Measurements from ENCODE around the gene PTDSS2. TPM values are rescaled to one million over a fixed set of nuclear protein-coding genes. Genes with fewer than 3 reads are reported as not detected.
"Not testable (repeated sequence)": the region's sequence is repeated elsewhere in the genome, so short reads cannot be mapped to it uniquely, and the experiment has no call there.

Gene PTDSS2
- total RNA-seq, 1 experiment from 2014 or later: 29.7 TPM

DNA sequence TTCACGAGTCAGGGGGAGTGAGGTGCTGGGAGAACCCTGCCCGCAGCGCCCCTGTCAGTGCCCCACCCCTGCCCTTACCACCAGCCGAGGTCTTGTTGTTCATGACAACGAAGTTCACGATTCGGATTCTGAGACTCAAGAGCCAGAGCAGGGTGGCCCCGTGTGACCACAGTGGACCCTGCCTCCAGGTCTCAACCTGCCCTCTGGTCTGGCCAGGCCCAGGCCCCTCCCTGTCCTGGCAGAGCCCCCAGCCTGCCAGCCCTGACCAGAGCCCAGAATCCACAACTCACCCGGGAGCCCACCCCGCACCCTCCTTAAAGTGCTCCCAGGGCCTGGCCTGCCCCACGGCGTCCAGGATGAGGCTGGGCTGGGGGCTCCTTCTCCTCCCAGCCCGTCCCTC is 18.2 kb upstream of the PTDSS2 start:
- no peak for DNase-seq (ENCODE audit: low spot score)

DNA sequence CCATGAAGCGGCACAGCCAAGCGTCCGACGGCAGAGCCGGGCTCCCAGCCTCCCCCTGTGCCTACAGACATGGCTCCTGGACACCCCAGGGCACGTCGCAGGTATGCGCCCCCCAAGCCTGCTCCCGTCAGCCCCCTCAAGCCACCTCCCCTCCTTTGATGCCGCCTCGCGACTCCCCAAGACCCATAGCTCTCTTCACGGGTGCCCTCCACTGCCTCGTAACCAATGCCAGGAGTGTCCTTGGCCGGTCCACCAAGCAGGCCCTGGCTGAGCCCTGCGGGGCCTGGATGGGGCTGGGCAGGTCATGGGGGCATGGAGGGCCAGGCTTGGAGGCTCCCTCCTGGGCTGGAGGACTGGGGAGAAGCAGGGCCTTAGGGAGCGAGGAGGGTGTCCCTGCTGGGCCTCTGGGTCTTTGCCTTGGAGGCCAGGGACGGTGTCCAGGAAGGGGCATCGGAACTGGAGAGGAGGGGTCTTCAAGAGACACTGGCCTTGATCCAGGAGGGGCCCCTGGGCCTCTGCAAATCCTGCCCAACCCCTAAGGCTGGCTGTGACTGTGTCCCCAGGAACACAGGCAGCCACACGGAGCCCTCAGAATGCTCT is 17.5 kb upstream of the PTDSS2 start:
- DNase-seq (ENCODE audit: low spot score): no peak

DNA sequence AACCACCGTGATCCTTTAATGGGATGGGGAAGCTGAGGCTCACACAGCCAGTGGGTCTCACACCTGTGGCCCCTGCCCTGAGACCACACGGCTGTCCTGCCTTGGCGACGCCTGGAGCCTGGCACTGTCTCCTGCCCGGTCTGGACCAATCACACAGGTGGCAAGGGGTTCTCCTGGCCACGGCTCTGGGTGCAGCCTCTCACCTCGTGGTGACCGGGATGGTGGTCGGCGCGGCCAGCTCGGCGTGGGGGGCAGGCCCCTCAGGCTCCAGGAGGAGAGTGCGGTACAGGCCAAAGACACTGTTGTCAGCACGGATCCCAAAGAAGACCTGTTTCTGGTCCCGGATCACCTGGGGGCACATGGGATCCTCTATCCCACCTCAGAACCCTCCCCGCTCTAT is 17.0 kb upstream of the PTDSS2 start:
- DNase-seq (ENCODE audit: low spot score): no peak

DNA sequence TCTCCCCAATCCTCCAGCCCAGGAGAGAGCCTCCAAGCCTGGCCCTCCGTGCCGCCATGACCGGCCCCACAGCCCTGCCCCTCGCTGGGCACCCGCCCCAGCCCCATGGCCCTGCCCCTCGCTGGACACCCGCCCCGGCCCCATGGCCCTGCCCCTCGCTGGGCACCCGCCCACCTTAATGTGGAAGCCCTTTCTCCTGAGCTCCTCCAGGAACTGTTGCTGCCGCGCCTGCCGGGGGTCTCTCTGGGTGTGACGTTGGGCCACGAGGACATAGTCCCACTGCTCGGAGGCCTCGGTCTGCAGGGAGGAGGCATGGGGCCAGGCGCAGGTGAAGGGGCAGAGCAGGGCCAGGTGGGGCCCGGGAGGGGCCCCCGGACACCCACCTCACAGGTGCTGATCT is 16.4 kb upstream of the PTDSS2 start:
- DNase-seq (ENCODE audit: low spot score): no peak

DNA sequence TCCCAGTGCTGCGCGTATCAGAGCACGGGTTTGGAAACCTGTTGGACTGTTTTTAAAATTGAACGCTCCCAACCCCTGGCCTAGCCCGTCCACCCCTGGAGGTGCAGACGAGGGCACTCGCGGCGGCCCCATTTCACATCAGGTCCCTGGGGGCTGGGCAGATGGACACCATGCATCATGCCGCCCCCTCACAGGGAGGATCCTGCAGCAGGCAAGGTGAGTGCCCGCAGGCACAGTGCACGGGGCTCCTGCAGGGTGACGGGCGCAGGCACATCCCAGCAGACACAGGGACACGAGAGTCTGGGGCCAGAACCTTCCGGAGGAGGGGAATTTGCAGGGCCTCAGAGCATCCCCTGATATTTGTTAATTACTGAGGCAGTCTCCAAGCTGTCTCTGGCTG is 15.6 kb upstream of the PTDSS2 start:
- no peak for DNase-seq (ENCODE audit: low spot score)

DNA sequence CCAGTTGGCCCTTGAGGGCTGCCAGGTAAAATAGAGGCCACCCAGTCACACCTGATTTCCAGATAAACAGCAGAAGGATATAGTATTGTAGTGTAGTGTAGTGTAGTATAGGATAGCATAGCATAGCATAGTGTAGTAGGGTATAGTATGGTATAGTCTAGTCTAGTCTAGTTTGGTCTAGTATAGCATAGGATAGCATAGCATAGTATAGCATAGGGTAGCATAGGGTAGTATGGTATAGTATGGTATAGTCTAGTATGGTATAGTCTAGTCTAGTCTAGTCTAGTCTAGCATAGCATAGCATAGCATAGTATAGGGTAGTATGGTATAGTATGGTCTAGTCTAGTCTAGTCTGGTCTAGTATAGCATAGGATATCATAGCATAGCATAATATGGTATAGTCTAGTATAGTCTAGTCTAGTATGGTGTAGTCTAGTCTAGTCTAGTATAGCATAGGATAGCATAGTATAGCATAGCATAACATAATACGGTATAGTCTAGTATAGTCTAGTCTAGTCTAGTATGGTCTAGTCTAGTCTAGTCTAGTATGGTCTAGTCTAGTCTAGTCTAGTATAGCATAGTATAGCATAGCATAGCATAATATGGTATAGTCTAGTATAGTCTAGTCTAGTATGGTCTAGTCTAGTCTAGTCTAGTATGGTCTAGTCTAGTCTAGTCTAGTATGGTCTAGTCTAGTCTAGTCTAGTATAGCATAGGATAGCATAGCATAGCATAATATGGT is 14.9 kb upstream of the PTDSS2 start:
- DNase-seq (ENCODE audit: low spot score): not testable (repeated sequence)

DNA sequence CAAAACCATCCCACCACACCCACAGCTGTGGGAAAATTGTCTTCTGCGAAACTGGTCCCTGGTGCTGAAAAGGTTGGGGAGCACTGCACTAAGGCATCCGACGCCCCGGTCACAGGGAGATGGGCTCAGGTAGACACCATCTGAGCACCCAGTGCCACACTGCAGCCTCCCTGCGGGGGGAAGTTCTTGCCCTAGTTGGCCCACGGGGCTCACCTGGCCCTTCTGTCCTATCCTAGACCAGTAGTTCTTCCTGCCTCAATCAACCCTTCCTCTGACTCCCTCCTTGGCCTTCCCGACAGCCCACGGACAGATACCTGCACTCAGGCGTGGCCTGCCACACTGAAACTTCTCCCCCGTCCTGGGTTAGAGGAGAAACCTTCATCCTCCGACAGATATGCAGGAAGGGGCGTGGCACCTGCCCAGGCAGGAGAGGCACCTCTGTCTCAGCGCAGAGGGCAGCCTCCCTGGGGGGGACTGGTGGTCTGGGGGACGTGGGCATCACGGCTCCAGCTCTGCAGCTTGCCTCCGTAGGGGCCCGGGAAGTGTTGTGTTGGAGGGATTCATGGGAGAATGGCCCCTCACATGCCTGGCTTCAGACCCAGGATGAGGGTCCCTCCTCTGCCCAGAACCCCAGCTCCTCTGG is 12.7 kb upstream of the PTDSS2 start:
- DNase-seq (ENCODE audit: low spot score): no peak

DNA sequence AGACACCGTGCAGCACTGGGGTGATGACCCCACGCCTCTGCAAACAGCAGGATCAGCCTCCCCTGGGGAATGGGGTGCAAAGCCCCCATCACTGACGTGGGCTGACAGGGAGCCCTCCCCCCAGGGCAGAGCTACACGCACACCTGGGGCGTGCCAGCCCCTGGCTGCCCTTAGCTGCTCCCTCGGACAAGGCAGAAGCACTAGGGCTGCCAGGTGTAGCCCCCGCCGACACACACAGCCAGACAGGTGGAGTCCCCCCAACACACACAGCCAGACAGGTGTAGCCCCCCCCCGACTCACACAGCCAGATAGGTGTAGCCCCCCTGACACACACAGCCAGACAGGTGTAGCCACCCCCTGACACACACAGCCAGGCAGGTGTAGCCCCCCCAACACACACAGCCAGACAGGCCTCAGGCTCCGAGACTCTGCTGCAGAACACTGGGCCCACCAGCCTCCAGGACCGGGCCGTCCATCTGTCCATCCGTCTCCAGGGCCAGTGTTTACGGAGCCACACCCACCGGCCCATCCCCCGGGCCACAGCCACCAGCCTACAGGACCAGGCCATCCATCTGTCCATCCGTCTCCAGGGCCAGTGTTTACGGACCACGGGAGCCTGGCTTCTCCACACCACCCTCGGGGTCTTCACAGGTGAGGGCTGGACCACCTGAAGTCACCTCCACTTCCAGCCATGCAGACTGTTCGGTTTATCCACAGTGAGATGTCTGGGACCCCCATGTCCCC is 11.8 kb upstream of the PTDSS2 start:
- DNase-seq (ENCODE audit: low spot score): no peak

DNA sequence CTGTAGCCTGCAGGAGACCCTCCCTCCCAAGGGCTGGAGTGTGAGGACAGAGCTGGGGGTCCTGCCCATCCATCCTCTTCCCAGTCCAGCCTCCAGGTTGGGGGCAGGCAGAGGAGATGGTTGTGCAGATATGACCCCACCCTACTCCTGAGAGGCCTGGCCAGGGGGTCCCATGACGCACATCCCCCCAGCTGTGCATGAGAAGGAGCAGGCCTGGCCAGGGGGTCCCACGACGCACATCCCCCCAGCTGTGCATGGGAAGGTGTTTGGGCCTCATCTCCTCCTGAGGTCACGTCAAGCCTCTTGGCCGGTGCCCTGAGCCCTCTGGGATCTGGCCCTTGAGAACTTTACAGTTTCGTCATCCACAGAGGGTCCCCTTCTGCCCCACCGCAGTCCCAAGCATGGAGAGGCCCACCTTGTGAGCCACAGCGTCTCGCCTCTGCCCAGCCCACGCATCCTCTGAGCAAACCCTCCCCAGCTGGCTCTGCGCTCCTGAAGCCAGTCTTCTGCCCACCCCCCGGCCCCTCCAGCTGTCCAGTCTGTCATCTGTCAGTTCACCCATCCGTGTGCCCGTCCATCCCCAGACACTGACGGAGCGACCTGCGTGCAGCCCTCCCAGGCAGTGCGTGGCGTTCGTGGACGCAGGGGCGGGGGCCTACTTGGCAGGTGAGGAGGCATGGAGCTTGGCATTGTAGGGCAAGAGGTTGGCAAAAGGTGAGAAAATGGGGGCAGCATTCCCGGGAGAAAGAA is 10.6 kb upstream of the PTDSS2 start:
- no peak for DNase-seq (ENCODE audit: low spot score)

DNA sequence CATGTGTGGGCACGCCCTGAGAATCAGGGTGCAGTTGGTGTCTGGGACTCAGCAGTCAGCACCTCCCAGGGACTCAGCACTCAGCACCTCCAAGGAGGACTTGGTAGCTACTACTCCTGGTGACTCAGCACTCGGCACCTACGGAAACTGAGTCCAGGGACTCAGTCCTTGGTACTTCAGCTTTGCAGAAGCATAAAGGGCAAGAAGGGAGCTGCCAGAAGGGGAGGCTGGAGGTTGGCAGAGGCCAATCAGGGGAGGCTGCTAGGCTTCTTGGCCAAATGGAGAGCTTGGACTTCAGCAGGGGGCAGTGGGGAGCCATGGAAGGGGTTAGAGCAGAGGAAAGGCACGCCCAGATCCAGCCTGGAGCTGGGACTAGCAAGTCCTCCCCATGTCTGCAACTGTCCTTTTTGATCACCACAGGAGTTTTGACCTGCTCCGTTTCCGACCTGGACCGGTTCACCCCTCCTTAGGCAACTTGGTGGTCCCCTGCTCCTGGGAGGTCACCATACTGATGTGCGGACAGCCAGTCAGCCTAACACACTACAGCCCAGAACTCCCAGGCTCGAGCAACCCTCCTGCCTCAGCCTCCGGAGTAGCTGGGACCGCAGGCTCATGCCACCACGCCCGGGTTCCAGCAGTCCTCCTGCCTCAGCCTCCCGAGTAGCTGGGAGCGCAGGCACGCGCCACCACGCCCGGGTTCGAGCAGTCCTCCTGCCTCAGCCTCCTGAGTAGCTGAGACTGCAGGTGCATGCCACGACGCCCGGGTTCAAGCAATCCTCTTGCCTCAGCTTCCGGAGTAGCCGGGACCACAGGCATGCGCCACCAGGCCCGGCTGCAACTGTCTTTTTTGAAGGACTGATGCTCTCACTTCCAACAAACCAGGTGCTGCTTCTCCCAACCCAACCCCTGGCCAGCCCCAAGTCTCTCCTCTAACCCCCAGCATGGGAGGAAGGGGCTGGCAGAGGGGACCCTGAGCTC is 9.7 kb upstream of the PTDSS2 start:
- no peak for DNase-seq (ENCODE audit: low spot score)

DNA sequence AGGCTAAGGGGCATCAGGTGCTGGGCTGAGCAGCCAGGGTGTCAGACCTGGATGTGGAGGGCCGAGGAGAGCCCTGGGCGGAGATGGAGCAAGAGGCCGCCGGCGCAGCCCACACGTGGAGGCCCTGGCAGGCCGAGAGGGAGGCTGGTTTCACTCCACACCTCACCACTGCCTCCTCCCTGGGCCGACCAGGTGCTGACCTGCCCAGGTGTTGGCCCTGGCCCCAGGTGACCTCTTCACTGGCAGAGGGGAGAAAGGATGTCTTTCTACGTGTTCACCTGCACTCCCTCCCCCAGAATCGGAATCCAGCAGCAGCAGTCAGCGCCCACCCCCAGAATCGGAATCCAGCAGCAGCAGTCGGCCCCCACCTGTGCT is 9.0 kb upstream of the PTDSS2 start:
- DNase-seq (ENCODE audit: low spot score): no peak

DNA sequence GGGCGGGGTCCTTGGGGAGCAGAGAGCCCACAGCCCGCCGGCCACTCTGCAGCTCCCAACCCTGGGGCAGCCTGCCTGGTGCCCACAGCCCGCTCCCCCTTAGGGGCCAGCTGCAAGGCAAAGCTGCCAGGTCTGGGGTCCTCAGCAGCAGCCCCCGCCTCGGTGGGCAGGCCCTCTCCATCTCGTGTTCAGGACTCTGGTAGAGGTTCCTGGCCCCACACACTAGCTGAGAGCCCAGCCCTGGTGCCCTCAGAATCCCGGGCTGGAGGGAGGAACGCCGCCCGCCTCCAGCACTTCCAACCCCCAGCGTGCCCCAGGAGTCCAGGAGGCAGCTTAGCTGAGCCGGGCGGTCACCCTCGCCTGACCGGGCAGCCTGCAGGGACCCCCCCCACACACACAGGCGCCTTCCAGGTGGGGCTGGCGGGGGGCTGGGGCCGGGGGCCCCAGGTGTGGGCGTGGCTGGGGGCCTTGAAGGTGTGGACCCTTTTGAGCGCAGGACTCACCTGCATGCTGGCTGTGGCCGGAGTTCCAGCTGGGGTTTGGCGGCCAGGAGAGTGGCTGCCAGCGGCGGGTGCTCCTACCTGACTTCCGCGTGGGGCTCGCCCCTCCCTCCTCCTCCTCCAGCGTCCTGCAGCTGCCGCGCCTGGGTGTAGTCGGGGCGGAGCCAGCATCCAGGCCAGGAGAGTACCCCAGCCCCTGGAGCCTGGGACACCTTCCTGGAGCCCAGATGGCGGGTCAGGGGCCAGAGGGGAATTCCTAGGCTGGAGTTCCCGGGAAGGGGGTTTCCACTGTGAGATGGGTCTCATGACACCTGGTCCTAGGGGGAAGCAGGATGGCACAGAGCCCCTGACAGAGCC is 8.4 kb upstream of the PTDSS2 start, which contains the start of gene ANO9:
Gene ANO9, minus strand, starts transcription at position 594 of the 857 bp plus-strand sequence. Its CDS starts 85 bp downstream, at position 509.
- DNase-seq (ENCODE audit: low spot score): no peak

DNA sequence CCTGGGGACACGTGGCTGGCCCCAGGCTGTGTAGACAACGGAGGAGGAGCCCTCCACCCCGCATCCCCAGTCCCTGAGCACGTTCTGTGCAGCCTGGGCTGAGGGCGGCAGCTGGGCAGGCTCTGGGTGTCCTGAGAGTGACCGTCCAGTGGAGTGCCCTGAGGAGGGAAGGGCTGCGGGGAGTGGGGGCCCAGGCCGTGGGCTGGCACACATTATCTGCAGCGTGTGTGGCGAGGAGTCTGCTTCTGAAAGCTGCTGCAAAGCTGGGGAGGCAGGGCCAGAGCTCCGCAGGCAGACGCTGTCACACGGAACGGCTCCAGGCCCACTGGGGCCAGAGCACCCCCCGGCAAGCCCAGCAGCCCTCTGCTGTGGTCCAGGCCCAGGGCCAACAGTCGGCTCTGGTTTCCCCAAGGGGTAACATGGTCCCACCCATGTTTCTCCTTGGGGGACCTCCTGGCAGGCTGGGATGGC is 7.4 kb upstream of the PTDSS2 start:
- no peak for DNase-seq (ENCODE audit: low spot score)

DNA sequence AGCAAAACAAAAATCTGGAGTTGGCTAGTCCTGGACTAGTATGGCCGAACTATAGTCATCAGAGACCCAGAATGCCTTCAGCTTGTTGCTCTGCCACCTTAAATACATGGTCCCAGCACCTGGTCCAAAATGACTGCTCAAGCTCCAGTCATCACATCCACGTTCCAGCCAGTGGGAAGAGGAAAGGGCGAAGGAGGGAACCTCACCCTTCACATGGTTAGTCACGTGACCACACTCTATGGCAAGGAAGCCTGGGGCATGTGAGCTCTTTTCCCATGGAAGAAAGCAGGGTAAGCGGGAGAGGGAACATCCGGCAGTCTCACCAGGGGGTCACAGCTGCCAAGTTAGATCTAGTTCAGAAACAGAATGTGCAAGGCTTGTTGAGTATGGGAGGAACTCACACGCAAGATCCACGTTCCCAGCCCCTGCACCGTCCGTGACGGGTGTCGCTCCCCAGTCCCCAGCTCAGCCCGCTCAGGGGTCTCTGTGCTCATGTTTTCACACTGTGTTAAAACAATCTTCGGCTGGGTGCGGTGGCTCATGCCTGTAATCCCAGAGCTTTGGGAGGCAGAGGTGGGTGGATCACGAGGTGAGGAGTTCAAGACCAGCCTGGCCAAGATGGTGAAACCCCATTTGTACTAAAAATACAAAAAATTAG is 6.4 kb upstream of the PTDSS2 start:
- DNase-seq (ENCODE audit: low spot score): peak; percentile 41

DNA sequence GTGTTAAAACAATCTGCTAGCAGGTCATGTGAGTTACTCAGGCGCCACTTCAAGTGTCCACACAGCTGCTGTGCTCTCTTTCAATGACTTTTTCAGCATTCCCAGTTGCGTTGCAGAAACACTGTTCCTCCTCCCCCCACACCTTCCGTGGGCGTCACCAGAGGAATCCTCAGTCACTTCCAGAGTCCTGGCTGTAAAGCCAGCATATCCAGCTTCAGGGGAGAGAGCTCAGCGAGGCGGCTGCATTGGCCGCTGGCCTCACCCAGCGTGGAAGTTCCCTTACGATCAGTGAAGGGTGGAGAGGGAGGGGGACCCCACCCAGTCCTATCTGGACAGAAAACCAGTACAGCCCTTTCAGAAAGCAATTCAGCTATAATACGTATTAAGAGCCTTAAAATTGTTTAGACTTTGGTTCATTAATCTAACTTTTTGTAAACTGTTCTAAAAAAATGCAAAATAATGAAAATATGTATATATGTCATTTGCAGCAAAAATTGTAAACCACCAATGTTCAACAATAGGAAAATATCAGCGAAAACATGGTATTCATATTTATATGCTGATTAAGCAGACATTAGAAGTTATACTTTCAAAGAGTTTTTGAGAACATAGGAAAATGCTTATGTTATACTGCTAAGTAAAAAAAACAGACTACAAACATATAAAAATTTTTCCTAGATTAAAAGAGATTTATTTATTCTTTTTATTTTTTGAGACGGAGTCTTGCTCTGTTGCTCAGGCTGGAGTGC is 5.5 kb upstream of the PTDSS2 start:
- DNase-seq (ENCODE audit: low spot score): peak; percentile 58

DNA sequence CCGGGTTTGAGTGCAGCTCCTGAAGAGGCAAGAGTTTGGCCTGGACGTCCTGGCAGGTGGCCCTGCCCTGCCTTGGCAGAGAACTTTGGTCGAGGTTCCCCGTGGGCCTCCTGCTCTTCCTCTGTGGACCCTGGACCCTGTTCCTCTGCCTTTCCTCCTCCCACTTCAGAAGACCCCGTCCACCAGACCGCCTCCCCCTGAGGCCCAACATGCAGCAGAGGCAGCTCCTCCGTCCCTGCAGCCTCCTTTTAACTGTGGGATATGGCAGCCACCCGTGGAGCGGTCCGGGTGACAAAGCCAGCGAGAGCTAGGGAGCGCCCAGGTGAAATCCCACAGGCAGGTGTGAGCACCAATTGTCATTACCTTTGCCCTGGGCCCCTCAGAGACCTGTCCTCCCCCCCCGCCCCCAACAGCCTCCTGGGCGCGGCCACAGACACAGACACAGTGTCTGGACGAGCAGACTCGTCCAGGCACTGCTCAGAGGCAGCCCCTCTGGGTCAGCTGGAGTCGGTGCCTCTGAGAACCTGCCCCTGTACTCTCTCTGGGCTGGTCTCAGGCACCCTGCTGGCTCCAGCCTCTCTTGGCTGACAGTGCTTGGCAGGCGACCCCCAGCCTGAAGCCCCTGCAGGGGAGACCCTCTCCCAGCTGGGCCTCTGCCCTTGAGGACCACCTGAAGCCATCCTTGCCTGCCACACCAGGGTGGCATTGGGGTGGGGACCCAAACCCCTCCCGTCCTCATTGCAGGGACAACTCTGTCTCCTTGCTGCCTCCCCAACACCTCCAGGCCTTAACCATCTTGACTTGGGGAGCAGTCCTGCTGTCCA is 4.1 kb upstream of the PTDSS2 start:
- DNase-seq (ENCODE audit: low spot score): no peak

DNA sequence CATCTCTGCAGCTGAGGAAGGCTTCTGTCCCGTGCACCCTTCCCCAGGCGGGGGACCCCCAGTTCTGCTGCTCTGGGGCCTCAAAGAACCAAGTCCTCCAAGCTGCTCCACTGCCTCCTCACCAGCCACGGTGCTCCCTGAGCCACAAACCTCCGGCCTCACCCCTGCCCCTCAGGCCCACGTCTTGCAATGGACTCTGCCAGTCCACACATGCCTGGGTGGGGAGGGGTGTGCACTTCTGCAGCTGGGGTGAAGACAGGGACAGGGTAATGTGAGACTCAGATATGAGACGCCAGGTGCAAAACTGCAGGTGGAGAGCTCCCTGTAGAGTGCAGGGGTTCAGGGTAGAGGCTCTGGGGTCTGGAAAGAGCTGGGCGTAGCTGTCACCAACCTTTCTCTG is 3.2 kb upstream of the PTDSS2 start:
- DNase-seq (ENCODE audit: low spot score): no peak
